MM.1S (cell line): ENCODE results near the gene FGF8.

Source experiments
- DNase-seq: peaks from one replicate; pipeline ENCODE4 v3.0.0-alpha.2; 2015
- H2AFZ ChIP-seq: fragments of 300-600 bp; sonication (generic); 2 replicates; pipeline ENCODE4 v1.6.0; 2016; ENCODE audit warnings: antibody characterized with exemption, low read length
- H3F3A ChIP-seq: fragments of 300-600 bp; sonication (generic); 2 replicates; pipeline ENCODE4 v1.6.1; 2016; ENCODE audit warnings: mild to moderate bottlenecking, antibody characterized with exemption, low read length, moderate library complexity, mixed read lengths; ENCODE audit not compliant: insufficient read depth
- H3K27ac ChIP-seq: fragments of 300-600 bp; sonication (generic); 2 replicates; pipeline ENCODE4 v1.5.1; 2016; ENCODE audit warnings: mild to moderate bottlenecking, low read length
- H3K27me3 ChIP-seq: fragments of 300-600 bp; sonication (generic); replicated peaks from 2 replicates; pipeline ENCODE4 v1.6.0; 2016; ENCODE audit warnings: low read length; ENCODE audit not compliant: insufficient read depth
- H3K36me3 ChIP-seq: fragments of 300-600 bp; sonication (generic); replicated peaks from 2 replicates; pipeline ENCODE4 v1.6.1; 2016; ENCODE audit warnings: mild to moderate bottlenecking, low read length, mixed read lengths; ENCODE audit not compliant: insufficient read depth
- H3K4me1 ChIP-seq: fragments of 300-600 bp; sonication (generic); 2 replicates; pipeline ENCODE4 v1.6.1; 2016; ENCODE audit warnings: low read length, mixed read lengths
- H3K4me2 ChIP-seq: fragments of 300-600 bp; sonication (generic); 2 replicates; pipeline ENCODE4 v1.6.0; 2016; ENCODE audit warnings: low read depth, low read length
- H3K4me3 ChIP-seq: fragments of 300-600 bp; sonication (generic); 2 replicates; pipeline ENCODE4 v1.5.1; 2016; ENCODE audit warnings: low read length, mixed read lengths
- H3K79me2 ChIP-seq: fragments of 300-600 bp; sonication (generic); 2 replicates; pipeline ENCODE4 v1.6.1; 2016; ENCODE audit warnings: mixed run types, low read length, mixed read lengths
- H3K9ac ChIP-seq: fragments of 300-600 bp; sonication (generic); 2 replicates; pipeline ENCODE4 v1.6.1; 2016; ENCODE audit warnings: low read length, mixed read lengths
- H3K9me2 ChIP-seq: fragments of 300-600 bp; sonication (generic); replicated peaks from 2 replicates; pipeline ENCODE4 v1.6.1; 2016; ENCODE audit warnings: mild to moderate bottlenecking, low read length, mixed read lengths; ENCODE audit not compliant: insufficient read depth
- H3K9me3 ChIP-seq: fragments of 300-600 bp; sonication (generic); replicated peaks from 2 replicates; pipeline ENCODE4 v1.6.1; 2016; ENCODE audit warnings: mild to moderate bottlenecking, low read length, mixed read lengths; ENCODE audit not compliant: insufficient read depth
- H4K20me1 ChIP-seq: fragments of 300-600 bp; sonication (generic); 2 replicates; pipeline ENCODE4 v1.6.1; 2016; ENCODE audit warnings: mild to moderate bottlenecking, low read length, moderate library complexity, mixed read lengths; ENCODE audit not compliant: insufficient read depth
- CTCF ChIP-seq: fragments of 300-600 bp; sonication (generic); IDR thresholded peaks from 2 replicates; pipeline ENCODE4 v1.5.1; 2016; ENCODE audit warnings: antibody characterized with exemption, low read length, mixed read lengths
- EZH2 ChIP-seq: fragments of 300-600 bp; sonication (generic); optimal IDR thresholded peaks from 2 replicates; pipeline ENCODE3; 2017; ENCODE audit warnings: low read depth, mild to moderate bottlenecking, antibody characterized with exemption, low read length, mixed read lengths
- EZH2phosphoT487 ChIP-seq: fragments of 300-600 bp; sonication (generic); IDR thresholded peaks from 2 replicates; pipeline ENCODE4 v1.6.1; 2018; ENCODE audit warnings: antibody characterized with exemption, low read length

The FGF8 gene

DNA sequence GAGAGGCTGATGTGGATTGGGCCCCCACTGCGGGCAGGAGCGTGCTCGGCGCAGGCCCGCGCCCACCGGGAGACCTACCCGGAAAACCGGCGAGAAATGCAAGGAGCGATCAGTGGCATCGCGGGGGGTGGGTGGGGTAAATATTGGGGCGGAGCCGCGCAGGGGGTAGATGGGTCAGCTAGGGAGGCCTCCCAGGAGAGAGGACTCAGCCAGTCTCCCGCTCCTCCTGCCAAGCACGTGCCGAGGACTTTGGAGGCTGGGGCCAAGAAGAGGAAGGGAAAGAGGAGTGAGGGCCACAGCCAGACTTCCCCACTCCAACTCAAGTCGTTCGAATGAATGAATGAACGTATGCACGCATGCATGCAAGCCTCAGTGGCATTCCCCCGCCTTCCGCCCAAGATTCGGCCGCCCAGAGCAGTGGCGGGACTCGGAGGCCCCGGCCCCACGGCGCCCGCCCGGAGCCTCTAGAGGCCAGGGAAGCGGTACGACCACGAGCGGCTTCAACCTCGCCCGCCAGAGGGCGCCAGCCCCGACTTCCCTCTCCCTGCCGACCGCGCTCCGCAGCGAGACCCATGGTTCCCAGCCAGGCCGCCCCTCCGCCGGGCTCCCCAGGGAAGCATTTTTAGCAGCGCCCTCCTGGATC, 3.8 kb upstream of the FGF8 start:
- Histone ChIP-seq H3K4me1 (peaks cover 17% of the 10 kb centered on the region), H3K4me3 (peak overlapping the region; percentile 59), H2AFZ (peak overlapping the region; percentile 63), H3K36me3 (no peaks in the 10 kb centered on the region), H3K9me3 (no peaks in the 10 kb centered on the region), H3F3A (peaks cover 11% of the 10 kb centered on the region), H3K9ac (peak overlapping the region; percentile 33; the same call in 1 of the 2 replicates), H3K27ac (no peak overlapping the region), H3K27me3 (peaks cover 29% of the 10 kb centered on the region), H3K9me2 (no peaks in the 10 kb centered on the region), H4K20me1 (no peaks in the 10 kb centered on the region), H3K4me2 (peak overlapping the region; percentile 99), H3K79me2 (peaks cover 16% of the 10 kb centered on the region)
- no peak for TF ChIP-seq EZH2
- TF ChIP-seq CTCF: peak; percentile 78
- TF ChIP-seq EZH2phosphoT487: no peak
- peak; percentile 72 for DNase-seq

DNA sequence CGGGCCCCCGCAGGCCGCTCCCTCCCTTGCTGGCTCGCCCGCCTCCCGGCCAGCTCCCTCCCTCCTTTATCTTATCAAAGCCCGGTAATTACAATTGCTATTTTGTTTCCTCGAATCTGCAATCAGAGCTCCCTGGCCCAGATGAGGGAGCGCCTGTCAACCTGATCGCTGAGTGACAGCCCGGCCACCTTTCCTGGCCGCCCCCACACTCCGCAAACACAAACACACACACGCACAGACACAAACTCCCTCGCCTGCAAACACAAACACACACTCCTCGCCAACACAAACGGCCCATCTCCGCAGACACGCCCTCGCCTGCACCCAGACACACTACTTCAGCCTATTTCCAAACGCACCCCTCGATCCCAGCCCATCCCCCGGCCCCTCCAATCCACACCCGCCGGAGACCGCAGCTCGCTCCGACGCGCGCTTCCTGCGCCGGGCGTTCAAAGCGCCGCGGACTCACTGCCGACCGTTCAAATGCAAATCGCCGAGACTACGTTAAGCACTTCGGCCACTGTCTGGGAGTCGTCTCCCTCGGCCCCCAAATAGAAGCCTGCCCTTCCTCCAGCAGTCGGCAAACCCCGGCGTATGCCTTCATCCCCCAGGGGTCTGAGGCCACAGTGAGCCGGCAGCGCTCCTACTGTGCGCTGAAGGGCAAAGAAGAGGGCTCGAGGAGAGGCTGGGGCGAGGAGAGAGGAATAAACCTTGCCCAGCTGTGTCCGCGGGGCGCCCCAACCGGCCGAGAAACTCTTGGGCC, 3.0 kb upstream of the FGF8 start:
- H3K79me2 ChIP-seq: peaks cover 16% of the 10 kb centered on the region
- H3K9me3 ChIP-seq: no peaks in the 10 kb centered on the region
- peaks cover 17% of the 10 kb centered on the region for H3K4me1 ChIP-seq
- no peaks in the 10 kb centered on the region for H4K20me1 ChIP-seq
- TF ChIP-seq EZH2phosphoT487: no peak
- no peak for TF ChIP-seq EZH2
- TF ChIP-seq CTCF: no peak
- H3K27me3 ChIP-seq: peaks cover 36% of the 10 kb centered on the region
- no peak overlapping the region for H3K27ac ChIP-seq
- H2AFZ ChIP-seq: peak overlapping the region; percentile 63
- peak; percentile 63 for DNase-seq
- H3K4me2 ChIP-seq: peak overlapping the region; percentile 99
- H3K9me2 ChIP-seq: no peaks in the 10 kb centered on the region
- 0 out of 2 replicates have a peak, but pooled peaks cover 4% of the 10 kb centered on the region for H3F3A ChIP-seq
- peak overlapping the region; percentile 33; the same call in 1 of the 2 replicates for H3K9ac ChIP-seq
- peak overlapping the region; percentile 59 for H3K4me3 ChIP-seq
- no peaks in the 10 kb centered on the region for H3K36me3 ChIP-seq

GRCh38 chr10:101778151-101778780, 2.4 kb upstream of the FGF8 start:
- no peaks in the 10 kb centered on the region for H3K36me3 ChIP-seq
- H4K20me1 ChIP-seq: no peaks in the 10 kb centered on the region
- H3K4me2 ChIP-seq: peak overlapping the region; percentile 99
- H3F3A ChIP-seq: no peaks in the 10 kb centered on the region
- peak overlapping the region; percentile 59 for H3K4me3 ChIP-seq
- H3K9ac ChIP-seq: no peak overlapping the region; the same call in 1 of the 2 replicates
- H3K4me1 ChIP-seq: peaks cover 17% of the 10 kb centered on the region
- H3K9me2 ChIP-seq: no peaks in the 10 kb centered on the region
- H3K27me3 ChIP-seq: peaks cover 43% of the 10 kb centered on the region
- TF ChIP-seq CTCF: no peak
- TF ChIP-seq EZH2: no peak
- TF ChIP-seq EZH2phosphoT487: no peak
- H3K79me2 ChIP-seq: peaks cover 16% of the 10 kb centered on the region
- no peak overlapping the region for H3K27ac ChIP-seq
- no peak overlapping the region; the same call in 1 of the 2 replicates for H2AFZ ChIP-seq
- no peak for DNase-seq
- H3K9me3 ChIP-seq: no peaks in the 10 kb centered on the region
